ENCODE results near the gene GRIA4.

GRCh38 chr11:105960252-105961245 lies 350.7 kb downstream of the GRIA4 start:
- TF ChIP-seq, protein P1, sequence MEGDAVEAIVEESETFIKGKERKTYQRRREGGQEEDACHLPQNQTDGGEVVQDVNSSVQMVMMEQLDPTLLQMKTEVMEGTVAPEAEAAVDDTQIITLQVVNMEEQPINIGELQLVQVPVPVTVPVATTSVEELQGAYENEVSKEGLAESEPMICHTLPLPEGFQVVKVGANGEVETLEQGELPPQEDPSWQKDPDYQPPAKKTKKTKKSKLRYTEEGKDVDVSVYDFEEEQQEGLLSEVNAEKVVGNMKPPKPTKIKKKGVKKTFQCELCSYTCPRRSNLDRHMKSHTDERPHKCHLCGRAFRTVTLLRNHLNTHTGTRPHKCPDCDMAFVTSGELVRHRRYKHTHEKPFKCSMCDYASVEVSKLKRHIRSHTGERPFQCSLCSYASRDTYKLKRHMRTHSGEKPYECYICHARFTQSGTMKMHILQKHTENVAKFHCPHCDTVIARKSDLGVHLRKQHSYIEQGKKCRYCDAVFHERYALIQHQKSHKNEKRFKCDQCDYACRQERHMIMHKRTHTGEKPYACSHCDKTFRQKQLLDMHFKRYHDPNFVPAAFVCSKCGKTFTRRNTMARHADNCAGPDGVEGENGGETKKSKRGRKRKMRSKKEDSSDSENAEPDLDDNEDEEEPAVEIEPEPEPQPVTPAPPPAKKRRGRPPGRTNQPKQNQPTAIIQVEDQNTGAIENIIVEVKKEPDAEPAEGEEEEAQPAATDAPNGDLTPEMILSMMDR (IDR thresholded peaks at IDR 0.05; ENCODE audit: poor library complexity): no peak
- no peak for TF ChIP-seq EZH2 (IDR thresholded peaks at IDR 0.05; ENCODE audit: borderline replicate concordance)
- TF ChIP-seq EZH2phosphoT487 (IDR thresholded peaks at IDR 0.05; ENCODE audit: low read depth, severe bottlenecking, unreplicated experiment): no peak
